Prostate gland (tissue), 2 donors: ENCODE data around the gene LIM2.

Source experiments
- CTCF ChIP-seq, 4 experiments: fragments of 200-600 bp in 2 of 4; fragments of 450-650 bp in 2 of 4; sonication (generic) in 2 of 4; IDR thresholded peaks; 1 replicate in 3 of 4; 2 replicates in 1 of 4; pipeline ENCODE4 v1.5.1; 2016 to 2019; ENCODE audit warnings: antibody characterized with exemption in 4 of 4, mild to moderate bottlenecking in 2 of 4, moderate library complexity in 2 of 4
- POLR2AphosphoS5 ChIP-seq: sonication (generic); formaldehyde crosslinking; IDR thresholded peaks from one replicate; pipeline ENCODE4 v1.6.1; 2017; ENCODE audit warnings: antibody characterized with exemption

GRCh38 chr19:51421229-51422052, 33.7 kb upstream of the LIM2 start:
- TF ChIP-seq CTCF (IDR thresholded peaks at IDR 0.05) (no peak), POLR2AphosphoS5 (no peak)
